Right lobe of liver (tissue), 4 donors: ENCODE results near the gene DLG2.

Source experiments
- POLR2A ChIP-seq: fragments of 450-650 bp; IDR thresholded peaks from one replicate; pipeline ENCODE4 v1.6.1; 2017; ENCODE audit warnings: antibody characterized with exemption, mild to moderate bottlenecking
- TF ChIP-seq, protein P1 (sequence below), 4 donors: fragments of 200-600 bp in 3 of 4; fragments of 450-650 bp in 1 of 4; IDR thresholded peaks; one replicate each; pipeline versions ENCODE4 v1.5.1 to v1.8.0; 2016 to 2022; ENCODE audit warnings: antibody characterized with exemption in 4 of 4, mild to moderate bottlenecking in 2 of 4
- donor health status: DM: no; HTN: no; CAD: no.
- donor health status: DM: no; HTN: no; CAD: no.
- donor health status: DM: no; HTN: yes; CAD: no.

DNA sequence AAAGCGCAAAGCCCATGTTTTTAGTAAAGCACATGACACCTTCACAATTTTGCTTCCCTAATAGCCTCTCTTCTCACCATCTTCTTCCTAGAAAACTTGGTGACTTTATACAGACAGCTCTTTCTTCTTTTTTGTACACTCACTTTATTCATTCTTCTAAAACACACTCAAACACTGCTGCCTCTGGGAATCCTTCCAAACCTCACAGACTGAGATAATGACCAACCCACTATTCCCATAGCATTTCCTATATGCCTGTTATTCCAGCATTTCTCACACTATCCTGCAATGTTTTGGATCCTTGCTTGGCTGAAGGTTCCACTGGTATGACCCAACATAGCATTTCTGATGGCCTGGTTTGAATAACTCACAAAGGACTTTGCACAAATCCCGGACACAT is 1898.9 kb downstream of the DLG2 start:
- TF ChIP-seq POLR2A, result no peak
- TF ChIP-seq, protein P1, sequence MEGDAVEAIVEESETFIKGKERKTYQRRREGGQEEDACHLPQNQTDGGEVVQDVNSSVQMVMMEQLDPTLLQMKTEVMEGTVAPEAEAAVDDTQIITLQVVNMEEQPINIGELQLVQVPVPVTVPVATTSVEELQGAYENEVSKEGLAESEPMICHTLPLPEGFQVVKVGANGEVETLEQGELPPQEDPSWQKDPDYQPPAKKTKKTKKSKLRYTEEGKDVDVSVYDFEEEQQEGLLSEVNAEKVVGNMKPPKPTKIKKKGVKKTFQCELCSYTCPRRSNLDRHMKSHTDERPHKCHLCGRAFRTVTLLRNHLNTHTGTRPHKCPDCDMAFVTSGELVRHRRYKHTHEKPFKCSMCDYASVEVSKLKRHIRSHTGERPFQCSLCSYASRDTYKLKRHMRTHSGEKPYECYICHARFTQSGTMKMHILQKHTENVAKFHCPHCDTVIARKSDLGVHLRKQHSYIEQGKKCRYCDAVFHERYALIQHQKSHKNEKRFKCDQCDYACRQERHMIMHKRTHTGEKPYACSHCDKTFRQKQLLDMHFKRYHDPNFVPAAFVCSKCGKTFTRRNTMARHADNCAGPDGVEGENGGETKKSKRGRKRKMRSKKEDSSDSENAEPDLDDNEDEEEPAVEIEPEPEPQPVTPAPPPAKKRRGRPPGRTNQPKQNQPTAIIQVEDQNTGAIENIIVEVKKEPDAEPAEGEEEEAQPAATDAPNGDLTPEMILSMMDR (IDR thresholded peaks at IDR 0.05), result no peak
